IPS-18c (cell line): Measurements from ENCODE around the gene MED13L.
"Not testable (repeated sequence)": the region's sequence is repeated elsewhere in the genome, so short reads cannot be mapped to it uniquely, and the experiment has no call there.

Experiments used
- H3K4me3 ChIP-seq: 2 replicates; pipeline ENCODE4 v1.7.0; 2013; ENCODE audit warnings: low read depth, mild to moderate bottlenecking, low read length, moderate library complexity; ENCODE audit not compliant: insufficient read depth
- H3K9me3 ChIP-seq: one replicate; pipeline ENCODE4 v1.6.1; 2013; ENCODE audit warnings: mild to moderate bottlenecking, low read length, moderate library complexity; ENCODE audit not compliant: control insufficient read depth, insufficient read depth

MED13L gene

DNA sequence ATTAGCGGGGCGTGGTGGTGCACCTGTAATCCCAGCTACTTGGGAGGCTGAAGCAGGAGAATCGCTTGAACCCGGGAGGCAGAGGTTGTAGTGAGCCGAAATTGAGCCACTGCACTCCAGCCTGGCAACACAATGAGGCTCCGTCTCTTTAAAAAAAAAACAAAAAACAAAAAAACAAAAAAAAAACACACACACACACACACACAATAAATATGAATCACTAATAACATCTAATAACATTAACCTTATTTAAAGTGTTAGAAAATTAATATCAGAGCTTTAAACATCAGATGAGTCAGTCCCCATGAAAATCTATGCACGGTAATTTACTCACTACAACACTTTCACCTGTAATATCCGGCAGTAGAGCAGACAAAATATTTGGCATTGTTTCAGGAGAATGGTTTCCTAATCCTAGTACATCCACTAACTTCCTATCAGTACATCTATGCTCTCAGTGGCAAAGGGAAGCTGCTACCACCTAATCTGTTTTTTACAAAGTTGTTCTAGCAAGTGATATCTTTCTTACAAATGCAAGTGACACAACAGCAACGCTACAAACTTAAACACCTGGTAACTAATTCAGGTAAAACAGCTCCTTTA lies 36.2 kb downstream of the MED13L start:
- H3K9me3 ChIP-seq: no peaks in the 10 kb centered on the region
- no peak overlapping the region for H3K4me3 ChIP-seq

DNA sequence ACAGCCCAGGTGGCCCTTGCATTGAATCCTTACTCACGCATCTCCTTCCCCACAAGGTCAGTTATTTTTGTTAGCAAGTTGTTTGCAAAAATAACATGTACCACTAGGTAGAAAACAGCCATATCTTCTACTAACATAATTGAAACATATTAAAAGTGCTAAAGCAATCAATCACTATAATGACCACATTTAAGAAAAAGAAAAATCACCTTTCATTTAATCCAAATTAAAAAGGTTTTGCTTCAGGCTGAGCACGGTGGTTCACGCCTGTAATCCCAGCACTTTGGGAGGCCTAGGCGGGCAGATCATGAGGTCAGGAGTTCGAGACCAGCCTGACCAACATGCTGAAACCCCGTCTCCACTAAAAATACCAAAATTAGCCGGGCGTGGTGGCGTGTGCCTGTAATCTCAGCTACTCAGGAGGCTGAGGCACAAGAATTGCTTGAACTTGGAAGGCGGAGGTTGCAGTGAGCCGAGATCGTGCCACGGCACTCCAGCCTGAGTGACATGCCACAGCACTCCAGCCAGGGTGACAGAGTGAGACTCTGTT lies 38.8 kb downstream of the MED13L start:
- not testable (repeated sequence) for H3K9me3 ChIP-seq

DNA sequence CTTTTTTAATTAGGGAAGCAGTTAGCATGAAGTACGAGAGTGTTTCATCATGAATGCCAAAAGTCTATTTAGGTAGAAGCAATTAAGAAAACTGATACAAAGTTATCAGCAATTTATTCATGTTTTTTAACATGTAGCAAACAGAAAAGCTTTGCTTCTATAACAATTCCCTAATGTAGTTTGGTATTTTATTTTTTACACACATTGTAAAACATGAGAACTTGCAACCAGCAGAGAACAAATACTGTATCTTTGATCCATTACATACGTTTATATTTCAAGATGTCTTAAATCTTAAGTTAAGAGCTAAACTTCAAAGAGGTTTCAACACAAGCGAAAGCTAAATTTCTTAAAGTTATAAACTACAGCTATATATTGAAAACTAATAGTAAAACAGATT lies 39.3 kb downstream of the MED13L start:
- H3K4me3 ChIP-seq: no peak overlapping the region

More for the DNA sequence above, 38.8 kb downstream of the MED13L start:
- H3K4me3 ChIP-seq: not testable (repeated sequence)

DNA sequence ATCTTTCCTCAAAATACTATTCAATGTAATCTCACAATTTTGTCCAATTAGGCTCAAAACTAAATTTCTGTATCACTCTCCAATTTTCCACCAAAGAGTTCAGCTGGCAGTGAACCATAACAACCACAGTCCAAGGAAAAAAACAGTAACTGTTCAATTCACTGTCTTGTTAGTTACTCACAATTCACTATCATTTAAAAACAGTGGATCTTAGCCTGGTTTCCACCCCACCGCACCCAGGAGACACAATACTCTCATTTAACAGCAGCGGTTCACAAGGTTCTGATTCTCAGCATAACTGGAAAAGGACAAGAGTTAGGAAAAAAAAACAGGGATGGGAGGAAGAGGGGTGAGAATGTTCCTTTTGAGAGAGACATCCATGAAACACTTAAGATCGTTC lies 40.5 kb downstream of the MED13L start:
- Histone ChIP-seq H3K9me3 (no peaks in the 10 kb centered on the region), H3K4me3 (no peak overlapping the region)

More for the DNA sequence above, 39.3 kb downstream of the MED13L start:
- no peaks in the 10 kb centered on the region for H3K9me3 ChIP-seq

DNA sequence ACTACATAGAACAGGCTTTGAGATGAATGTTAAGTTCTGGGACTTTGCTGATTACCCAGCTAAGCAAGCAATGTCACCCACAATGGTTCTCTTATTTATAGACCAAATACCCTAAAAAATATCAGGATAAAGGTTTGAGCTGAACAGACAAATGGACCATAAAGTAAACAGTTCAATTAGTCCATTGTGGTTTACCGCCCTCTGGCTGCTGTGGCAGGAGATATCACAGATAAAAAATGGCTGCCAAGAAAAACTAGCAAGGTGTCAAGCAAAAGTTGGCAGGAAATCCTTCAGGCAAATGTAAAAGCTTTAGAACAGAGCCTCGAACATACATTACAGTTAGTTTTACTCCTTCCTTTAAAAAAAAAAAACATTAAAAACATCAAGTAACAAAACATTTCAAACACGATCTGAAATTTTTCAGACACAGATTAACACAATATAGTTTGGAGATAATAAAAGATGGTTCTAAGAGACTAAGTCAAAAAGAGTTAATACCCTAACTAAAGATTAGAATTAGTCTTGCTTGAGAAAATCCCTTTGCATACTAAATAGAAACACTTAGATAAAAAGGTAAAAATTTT lies 41.3 kb downstream of the MED13L start:
- Histone ChIP-seq H3K9me3 (no peaks in the 10 kb centered on the region), H3K4me3 (no peak overlapping the region)

DNA sequence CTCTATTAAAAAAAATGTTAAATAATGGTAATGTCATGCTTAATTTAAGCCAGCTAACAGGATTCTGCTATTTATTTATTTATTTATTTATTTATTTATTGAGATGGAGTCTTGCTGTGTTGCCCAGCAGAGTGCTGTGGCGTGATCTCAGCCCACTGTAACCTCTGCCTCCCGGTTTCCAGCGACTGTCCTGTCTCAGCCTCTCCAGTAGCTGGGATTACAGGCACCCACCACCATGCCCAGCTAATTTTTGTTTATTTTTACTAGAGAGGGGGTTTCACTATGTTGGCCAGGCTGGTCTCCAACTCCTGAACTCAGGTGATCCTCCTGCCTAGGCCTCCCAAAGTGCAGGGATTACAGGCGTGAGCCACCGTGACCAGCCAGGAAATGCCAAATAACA lies 43.3 kb downstream of the MED13L start:
- not testable (repeated sequence) for H3K4me3 ChIP-seq, H3K9me3 ChIP-seq

DNA sequence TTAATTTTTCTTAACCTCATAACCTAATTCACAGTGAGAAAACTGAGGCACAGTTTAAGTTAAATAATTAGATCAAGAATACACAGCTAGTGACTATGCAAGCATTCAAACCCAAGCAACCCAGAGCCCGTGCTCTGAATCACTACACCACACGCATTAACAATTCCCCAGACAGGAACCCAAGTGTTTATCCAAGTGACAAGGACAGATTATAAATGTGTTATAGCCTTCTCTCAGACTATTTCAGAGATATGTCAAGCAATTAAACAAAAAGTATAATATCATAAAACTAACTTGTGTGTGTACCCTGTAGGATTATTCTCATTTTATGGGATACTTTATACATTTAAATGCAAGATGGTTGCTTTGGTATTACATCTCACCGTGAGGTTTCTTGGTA lies 43.8 kb downstream of the MED13L start:
- H3K9me3 ChIP-seq: no peaks in the 10 kb centered on the region
- no peak overlapping the region for H3K4me3 ChIP-seq

DNA sequence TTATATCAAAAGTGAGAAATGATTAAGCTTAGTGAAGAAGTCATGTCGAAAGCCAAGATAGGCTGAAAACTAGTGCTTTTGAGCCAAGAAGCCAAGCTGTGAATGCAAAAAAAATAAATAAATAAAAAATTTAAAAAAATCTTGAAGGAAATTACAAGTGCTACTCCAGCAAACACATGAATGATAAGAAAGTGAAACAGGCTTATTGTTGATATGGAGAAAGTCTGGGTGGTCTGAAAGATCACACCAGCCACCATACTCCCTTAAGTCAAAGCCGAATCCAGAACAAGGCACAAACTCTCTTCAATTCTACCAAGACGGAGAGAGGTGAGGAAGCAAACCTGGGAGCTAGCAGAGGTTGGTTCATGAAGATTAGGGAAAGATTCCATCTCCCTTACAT lies 49.7 kb downstream of the MED13L start:
- no peak overlapping the region for H3K4me3 ChIP-seq
- H3K9me3 ChIP-seq: no peaks in the 10 kb centered on the region

DNA sequence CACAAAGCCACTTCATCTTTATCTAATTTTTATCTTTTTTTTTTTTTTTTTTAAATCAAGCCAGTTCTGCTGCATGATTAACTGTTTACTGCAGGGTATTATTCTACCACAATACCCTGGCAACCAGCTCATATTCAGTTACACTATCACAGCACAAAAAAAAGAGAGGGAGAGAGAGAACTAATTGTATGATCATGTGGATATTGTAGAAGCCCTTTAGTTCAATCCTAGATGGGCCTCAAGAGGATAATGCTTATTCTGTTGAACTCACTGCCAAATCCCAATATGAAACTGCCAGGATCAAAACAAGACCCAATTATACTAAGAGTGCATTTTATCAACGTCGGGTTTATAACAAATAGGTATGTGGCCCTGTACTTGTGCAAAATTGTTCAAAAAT lies 51.5 kb downstream of the MED13L start:
- H3K9me3 ChIP-seq: no peaks in the 10 kb centered on the region

DNA sequence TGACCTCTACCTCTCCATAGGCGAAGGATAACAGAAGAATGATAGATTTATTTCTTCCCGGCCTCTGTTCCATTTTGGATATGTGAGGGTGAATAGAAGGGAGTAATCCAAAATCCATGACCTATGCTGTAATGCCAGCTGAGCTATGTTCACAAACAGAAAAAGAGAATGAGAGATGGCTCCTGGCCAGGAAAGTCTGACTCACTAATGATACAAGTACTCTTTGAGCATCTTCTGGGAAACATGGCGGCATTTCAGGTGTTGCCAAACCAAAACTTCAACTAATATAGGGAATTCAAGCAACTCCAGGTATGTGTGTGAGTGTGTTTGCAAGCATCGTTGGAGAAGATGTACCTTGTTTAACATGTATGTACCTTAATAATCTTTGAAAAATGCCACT lies 55.1 kb downstream of the MED13L start:
- Histone ChIP-seq H3K9me3 (no peaks in the 10 kb centered on the region), H3K4me3 (no peak overlapping the region)

More for the DNA sequence above, 51.5 kb downstream of the MED13L start:
- H3K4me3 ChIP-seq: no peak overlapping the region

DNA sequence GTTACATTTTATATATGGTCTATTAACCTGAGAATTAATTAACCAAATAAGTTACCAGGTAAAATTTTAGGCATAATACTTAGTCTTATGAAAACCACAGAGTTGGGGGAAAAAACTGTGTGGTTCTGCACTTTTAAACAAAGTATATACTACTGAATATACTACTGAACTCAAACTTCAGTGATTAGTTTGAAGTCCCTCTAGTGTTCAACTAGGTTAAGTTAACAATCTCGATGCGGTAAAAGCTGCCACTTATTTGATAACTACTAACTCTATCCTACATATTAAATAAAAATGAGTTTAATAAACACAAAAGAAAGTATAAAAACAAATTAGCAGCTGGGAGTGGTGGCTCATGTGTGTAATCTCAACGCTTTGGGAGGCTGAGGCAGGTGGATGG lies 56.7 kb downstream of the MED13L start:
- Histone ChIP-seq H3K4me3 (no peak overlapping the region), H3K9me3 (no peaks in the 10 kb centered on the region)

DNA sequence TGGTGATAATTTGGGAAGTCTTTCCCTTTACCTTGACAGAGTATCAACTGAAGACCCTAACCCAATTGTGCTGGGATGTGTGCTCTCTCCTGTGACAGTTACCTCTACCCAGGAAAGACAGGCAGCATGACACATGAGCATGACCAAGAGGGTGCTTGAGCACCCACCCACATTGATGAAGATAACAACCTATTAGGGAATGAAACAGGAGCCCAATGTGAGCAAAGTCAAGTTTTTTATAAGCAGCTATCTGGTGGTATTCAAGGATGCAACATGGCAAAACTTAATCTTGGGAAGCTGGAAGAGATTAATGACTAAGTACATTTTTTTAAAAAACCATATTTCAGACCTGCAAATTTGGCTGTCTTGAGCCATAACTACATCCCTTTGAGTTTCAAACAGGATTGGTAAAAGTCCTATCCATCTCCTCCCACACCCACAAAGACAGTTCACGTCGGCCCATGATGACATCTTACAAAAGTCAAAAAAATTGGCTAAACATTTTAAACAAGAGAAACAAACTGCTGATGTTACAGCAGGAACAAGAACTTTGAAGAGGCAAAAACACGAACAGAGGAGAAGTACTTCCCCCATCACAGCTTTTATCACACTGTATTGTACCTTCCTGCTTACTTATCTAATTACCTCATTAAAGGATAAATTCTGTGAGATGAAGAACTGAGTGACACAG lies 60.3 kb downstream of the MED13L start:
- Histone ChIP-seq H3K4me3 (no peak overlapping the region), H3K9me3 (no peaks in the 10 kb centered on the region)

DNA sequence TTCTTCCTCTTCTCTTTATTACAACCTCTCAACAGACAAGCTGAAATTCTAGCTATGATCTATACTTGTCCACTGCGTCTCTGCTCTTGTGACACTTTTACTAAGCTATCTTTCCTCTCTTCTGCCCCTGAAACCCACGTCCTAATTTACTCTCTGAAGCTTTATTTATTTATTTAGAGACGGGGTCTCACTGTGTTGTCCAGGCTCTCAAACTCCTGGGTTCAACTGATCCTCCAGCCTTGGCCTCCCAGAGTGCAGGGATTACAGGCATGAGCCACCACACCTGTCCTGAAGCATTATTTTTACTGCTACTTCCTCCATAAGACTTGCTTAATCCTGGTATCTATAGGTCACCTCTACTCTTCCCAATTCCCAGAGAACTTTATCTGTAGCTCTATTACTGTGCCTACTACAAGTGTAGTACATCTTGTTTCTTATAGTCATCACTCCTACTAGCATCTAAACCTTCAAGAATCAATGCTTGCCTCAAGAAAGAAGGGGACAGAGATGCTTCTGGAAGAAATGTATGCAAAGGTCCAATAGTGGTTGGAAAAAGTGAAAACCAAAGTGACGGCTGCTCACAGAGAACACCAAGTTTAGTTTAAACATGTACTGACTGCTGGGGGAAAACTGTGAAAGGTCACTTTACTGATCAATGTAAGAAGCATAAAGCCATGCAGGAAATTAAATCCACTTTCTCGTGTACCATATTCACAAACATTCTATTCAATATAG lies 61.3 kb downstream of the MED13L start:
- no peaks in the 10 kb centered on the region for H3K9me3 ChIP-seq
- no peak overlapping the region for H3K4me3 ChIP-seq

DNA sequence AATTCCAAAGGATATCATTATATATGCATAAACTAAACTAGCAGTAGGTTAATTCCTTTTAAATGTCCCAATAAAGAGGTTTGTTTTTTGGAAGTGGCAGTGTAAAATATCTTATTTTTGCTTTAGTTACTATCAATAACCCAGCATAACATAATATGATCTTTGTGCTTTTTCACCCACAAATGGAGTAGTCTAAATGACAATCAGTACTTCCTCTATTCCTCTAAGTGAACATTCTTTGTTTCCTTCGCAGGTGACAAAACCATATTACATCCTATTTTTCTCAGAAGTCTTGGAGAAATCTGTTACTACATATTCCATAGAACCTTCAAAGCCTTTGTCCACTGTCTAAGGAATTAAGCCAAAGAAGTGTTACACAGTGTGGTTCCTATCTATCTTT lies 62.5 kb downstream of the MED13L start:
- H3K4me3 ChIP-seq: no peak overlapping the region
- no peaks in the 10 kb centered on the region for H3K9me3 ChIP-seq

DNA sequence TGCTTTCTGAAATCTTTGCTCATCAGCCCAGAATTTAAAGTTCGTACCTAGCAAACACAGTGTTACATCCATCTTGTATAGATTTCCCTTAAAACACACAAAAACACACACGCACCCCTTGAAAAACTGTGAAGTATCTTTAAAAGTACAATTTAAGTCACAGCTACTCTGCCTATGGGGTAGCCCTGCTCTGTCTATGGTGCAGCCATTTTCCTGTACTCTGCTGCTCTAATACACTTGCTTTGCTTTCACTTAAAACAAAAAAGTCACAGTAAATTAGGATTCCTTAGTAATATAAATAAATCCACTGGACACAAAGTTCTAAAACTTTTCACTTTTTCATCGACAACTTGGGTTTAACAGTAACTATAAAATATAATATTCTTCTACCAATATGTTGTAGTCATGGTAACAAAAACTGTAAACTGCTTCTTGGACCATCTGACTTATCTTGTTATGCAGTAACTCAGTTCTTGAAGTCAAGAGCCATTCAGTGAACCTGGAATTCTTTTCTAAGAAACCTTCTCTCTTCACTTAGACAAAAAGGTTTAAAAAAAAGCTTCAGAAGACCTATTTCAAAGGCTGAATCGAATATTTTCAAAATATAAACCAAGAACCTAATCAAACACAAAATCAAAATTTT lies 63.5 kb downstream of the MED13L start:
- Histone ChIP-seq H3K4me3 (no peak overlapping the region), H3K9me3 (no peaks in the 10 kb centered on the region)

DNA sequence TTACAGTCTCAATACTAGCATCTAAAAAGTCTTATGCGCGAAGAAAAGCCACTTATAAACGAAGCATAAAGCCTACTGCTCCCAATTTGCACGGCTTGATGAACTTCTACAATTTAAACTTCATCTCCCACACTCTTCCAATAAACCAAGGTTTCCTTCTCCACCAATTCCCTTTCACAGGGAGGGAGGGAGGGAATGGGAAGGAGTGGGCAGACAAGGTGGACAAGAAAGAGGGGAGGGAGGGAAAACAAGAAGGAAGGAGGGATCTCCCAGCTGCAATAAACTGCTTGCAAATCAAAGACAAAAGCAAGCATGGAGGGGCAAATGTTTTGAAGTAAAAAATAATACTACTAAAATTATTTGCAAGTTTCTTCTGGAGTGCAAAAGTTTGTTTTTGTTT lies 64.5 kb downstream of the MED13L start:
- Histone ChIP-seq H3K9me3 (no peaks in the 10 kb centered on the region), H3K4me3 (no peak overlapping the region)

DNA sequence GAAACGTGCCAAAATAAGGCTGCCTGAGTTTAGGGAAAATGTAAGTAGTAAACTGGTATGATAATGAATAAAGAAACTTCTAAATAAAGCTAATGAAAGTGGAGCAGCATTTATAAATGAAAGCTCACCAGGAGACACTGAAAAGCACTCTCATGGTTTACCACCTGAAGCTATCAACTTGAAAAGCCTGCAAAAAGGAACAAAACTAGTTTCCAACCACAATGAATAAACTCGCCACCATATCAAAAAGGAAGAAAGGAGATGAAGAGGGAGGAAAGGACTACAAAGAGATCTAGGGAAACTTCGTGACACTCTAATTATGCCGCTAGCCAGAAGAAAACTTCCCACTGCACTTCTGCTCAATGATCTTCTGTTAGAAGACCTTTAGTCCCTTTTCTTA lies 66.7 kb downstream of the MED13L start:
- Histone ChIP-seq H3K9me3 (no peaks in the 10 kb centered on the region), H3K4me3 (no peak overlapping the region)
